Measurements from ENCODE around the gene TSEN54. TPM values are rescaled to one million over a fixed set of nuclear protein-coding genes. Genes with fewer than 3 reads are reported as not detected.

Gene TSEN54
- total RNA-seq, 6 experiments from 2014 or later = 8.5 to 13.6 (median 10.2) TPM

- DNase-seq (no peak), ATAC-seq (peak in 2 of 4 donors; percentile 5 to 8)
- TF ChIP-seq POLR2A (IDR thresholded peaks at IDR 0.05) = no peak
- no peak for TF ChIP-seq CTCF (IDR thresholded peaks at IDR 0.05)
- no peaks in the 10 kb centered on the region for H3K27me3 ChIP-seq
- H3K36me3 ChIP-seq = no peaks in the 10 kb centered on the region
- peaks cover 0 to 42% (median 2%) of the 10 kb centered on the region in 4 donors for H3K4me1 ChIP-seq
- no peak overlapping the region for H3K4me3 ChIP-seq
- intact Hi-C loops (cut with DNase I) = no loop called here
- WGBS (ENCODE audit: insufficient coverage, low coverage, low lambda C conversion rate, missing lambda C conversion rate) = 38% methylated on average over 1 of the region's 13 CpGs
- no peaks in the 10 kb centered on the region for H3K9me3 ChIP-seq
- no peak overlapping the region for H3K27ac ChIP-seq
Measured at GRCh38 chr17:75539967-75540729, 23.8 kb downstream of the TSEN54 start.

- Histone ChIP-seq H3K27me3 (no peaks in the 10 kb centered on the region), H3K27ac (no peak overlapping the region), H3K4me1 (peaks cover 0 to 42% (median 2%) of the 10 kb centered on the region in 4 donors), H3K36me3 (no peaks in the 10 kb centered on the region), H3K9me3 (no peaks in the 10 kb centered on the region), H3K4me3 (no peak overlapping the region)
- TF ChIP-seq CTCF (IDR thresholded peaks at IDR 0.05) (no peak), POLR2A (IDR thresholded peaks at IDR 0.05) (no peak)
- ATAC-seq = peak in 1 of 4 donors; percentile 6
- intact Hi-C loops (cut with DNase I) = no loop called here
- no peak for DNase-seq
- 40% methylated on average over 1 of the region's 4 CpGs for WGBS (ENCODE audit: insufficient coverage, low coverage, low lambda C conversion rate, missing lambda C conversion rate)
Measured at GRCh38 chr17:75540923-75541503, 24.7 kb downstream of the TSEN54 start.

GRCh38 chr17:75542229-75542628, 25.9 kb downstream of the TSEN54 start:
- ATAC-seq (no peak), DNase-seq (no peak)
- peaks cover 0 to 42% (median 2%) of the 10 kb centered on the region in 4 donors for H3K4me1 ChIP-seq
- H3K4me3 ChIP-seq = no peak overlapping the region
- intact Hi-C loops (cut with DNase I) = no loop called here
- TF ChIP-seq POLR2A (IDR thresholded peaks at IDR 0.05) = no peak
- no peak for TF ChIP-seq CTCF (IDR thresholded peaks at IDR 0.05)
- 91% methylated on average over 6 of the region's 8 CpGs for WGBS (ENCODE audit: insufficient coverage, low coverage, low lambda C conversion rate, missing lambda C conversion rate)
- H3K27ac ChIP-seq = no peak overlapping the region
- no peaks in the 10 kb centered on the region for H3K36me3 ChIP-seq
- H3K27me3 ChIP-seq = no peaks in the 10 kb centered on the region
- no peaks in the 10 kb centered on the region for H3K9me3 ChIP-seq

GRCh38 chr17:75542728-75543336, 26.5 kb downstream of the TSEN54 start:
- no peak overlapping the region for H3K27ac ChIP-seq
- peak in 1 of 4 donors; percentile 19 for ATAC-seq
- TF ChIP-seq POLR2A (IDR thresholded peaks at IDR 0.05) (no peak), CTCF (IDR thresholded peaks at IDR 0.05) (no peak)
- peaks cover 0 to 39% (median 2%) of the 10 kb centered on the region in 4 donors for H3K4me1 ChIP-seq
- no CpG with 5 or more reads among the region's 15 CpGs for WGBS (ENCODE audit: insufficient coverage, low coverage, low lambda C conversion rate, missing lambda C conversion rate)
- intact Hi-C loops (cut with DNase I) = no loop called here
- no peaks in the 10 kb centered on the region for H3K27me3 ChIP-seq
- no peaks in the 10 kb centered on the region for H3K36me3 ChIP-seq
- DNase-seq = no peak
- H3K4me3 ChIP-seq = no peak overlapping the region
- H3K9me3 ChIP-seq = no peaks in the 10 kb centered on the region
